Measurements from ENCODE around the gene AARS2.

AARS2 gene

DNA sequence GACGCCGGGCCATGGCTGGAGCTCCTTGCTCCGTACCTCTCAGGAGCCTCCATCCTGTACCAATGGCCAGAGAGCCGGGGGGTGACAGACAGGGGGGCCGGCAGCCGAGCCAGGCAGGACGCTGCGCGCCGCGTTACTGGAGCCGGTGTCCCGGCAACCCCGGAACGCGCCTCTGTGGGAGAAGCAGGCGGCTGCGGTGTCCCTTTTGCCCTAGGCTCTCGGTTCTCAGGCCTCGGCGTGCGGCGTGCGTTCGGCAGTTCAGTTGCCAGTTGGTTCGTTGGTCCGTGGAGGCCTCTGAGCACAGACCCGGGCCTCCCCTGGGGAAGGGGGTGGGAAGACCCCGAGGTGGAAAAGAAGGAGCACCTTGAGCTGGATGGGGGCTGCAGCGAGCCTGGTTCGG, 29.3 kb upstream of the AARS2 start, which contains the start of gene SPATS1:
TSS of gene SPATS1 (plus strand) at position 162 of the 400 bp plus-strand sequence. CDS start 446 bp downstream, outside the sequence.
- DNase-seq (ENCODE audit: insufficient read length, low spot score) (no peak), FAIRE-seq (no peak)
- no peak for TF ChIP-seq TAF1 (IDR thresholded peaks at IDR 0.05; ENCODE audit: low read depth, low read length)
- no peak for TF ChIP-seq POLR2AphosphoS5 (IDR thresholded peaks at IDR 0.05; ENCODE audit: low read depth, low read length)
- no peak for TF ChIP-seq POU2F2 (IDR thresholded peaks at IDR 0.05; ENCODE audit: low read depth, low read length)
- TF ChIP-seq POLR2A (IDR thresholded peaks at IDR 0.05; ENCODE audit: low read depth, low read length) = no peak
- TF ChIP-seq PAX5 (IDR thresholded peaks at IDR 0.05; ENCODE audit: insufficient read depth, low read length, severe bottlenecking) = no peak
- TF ChIP-seq SPI1 (IDR thresholded peaks at IDR 0.05; ENCODE audit: low read depth, low read length) = no peak

DNA sequence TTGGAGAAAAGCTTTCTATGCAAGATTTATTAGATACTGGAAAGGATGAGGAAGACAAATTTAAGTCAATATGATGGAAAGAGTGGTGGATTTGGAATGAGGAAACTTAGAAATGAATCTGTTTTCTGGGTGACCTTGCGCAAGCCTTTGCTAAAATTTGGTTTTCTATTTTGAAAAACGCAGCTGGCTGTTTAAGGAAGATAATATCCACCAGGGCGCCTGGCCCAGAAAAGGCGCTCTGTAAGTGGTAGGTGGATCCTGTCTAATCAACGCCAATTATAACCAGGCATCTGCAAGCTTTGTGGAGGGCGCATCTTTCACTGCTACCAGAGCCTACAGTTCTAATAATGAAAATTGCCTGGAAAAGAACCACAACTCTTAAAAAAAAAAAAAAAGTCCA, 28.9 kb upstream of the AARS2 start:
- FAIRE-seq = no peak
- no peak for DNase-seq (ENCODE audit: insufficient read length, low spot score)
- TF ChIP-seq TAF1 (IDR thresholded peaks at IDR 0.05; ENCODE audit: low read depth, low read length) = no peak
- TF ChIP-seq POLR2A (IDR thresholded peaks at IDR 0.05; ENCODE audit: low read depth, low read length) = no peak
- TF ChIP-seq POLR2AphosphoS5 (IDR thresholded peaks at IDR 0.05; ENCODE audit: low read depth, low read length) = no peak
- no peak for TF ChIP-seq SPI1 (IDR thresholded peaks at IDR 0.05; ENCODE audit: low read depth, low read length)
- no peak for TF ChIP-seq PAX5 (IDR thresholded peaks at IDR 0.05; ENCODE audit: insufficient read depth, low read length, severe bottlenecking)
- TF ChIP-seq POU2F2 (IDR thresholded peaks at IDR 0.05; ENCODE audit: low read depth, low read length) = no peak

DNA sequence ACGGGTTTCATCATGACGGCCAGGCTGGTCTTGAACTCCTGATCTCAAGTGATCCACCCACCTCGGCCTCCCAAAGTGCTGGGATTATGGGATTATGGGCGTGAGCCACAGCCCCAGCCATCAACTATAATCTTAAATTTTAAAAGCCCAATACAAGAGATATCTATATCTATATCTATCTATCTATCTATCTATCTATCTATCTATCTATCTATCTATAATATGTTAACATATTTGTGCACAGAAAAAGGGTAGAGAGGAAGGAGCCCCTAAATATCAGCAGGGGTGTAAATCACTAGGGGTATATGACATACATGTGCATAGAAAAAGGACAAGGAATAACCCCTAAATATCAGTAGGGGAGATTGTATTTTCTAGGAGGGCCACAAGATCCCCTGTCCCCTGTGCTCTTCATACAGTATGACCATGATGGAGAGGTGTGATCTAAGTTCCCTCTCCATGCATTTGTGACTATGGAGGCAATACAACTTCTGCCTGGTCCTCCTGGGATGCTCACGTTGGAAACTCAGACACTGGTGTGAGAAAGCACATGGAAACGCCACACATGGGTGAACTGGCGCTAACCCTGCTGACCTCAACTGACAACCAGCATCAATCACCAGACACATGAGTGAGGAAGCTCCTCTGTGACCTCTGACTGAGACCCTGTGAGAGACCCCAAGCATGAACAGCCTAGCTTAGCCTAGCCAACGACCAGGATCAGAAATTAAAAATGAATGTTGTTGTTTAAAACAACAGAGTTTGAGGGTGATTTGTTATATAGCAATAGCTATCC, 28.1 kb upstream of the AARS2 start:
- no peak for FAIRE-seq
- no peak for DNase-seq (ENCODE audit: insufficient read length, low spot score)
- no peak for TF ChIP-seq POLR2A (IDR thresholded peaks at IDR 0.05; ENCODE audit: low read depth, low read length)
- TF ChIP-seq PAX5 (IDR thresholded peaks at IDR 0.05; ENCODE audit: insufficient read depth, low read length, severe bottlenecking) = no peak
- no peak for TF ChIP-seq POU2F2 (IDR thresholded peaks at IDR 0.05; ENCODE audit: low read depth, low read length)
- no peak for TF ChIP-seq SPI1 (IDR thresholded peaks at IDR 0.05; ENCODE audit: low read depth, low read length)
- TF ChIP-seq TAF1 (IDR thresholded peaks at IDR 0.05; ENCODE audit: low read depth, low read length) = no peak
- TF ChIP-seq POLR2AphosphoS5 (IDR thresholded peaks at IDR 0.05; ENCODE audit: low read depth, low read length) = no peak

DNA sequence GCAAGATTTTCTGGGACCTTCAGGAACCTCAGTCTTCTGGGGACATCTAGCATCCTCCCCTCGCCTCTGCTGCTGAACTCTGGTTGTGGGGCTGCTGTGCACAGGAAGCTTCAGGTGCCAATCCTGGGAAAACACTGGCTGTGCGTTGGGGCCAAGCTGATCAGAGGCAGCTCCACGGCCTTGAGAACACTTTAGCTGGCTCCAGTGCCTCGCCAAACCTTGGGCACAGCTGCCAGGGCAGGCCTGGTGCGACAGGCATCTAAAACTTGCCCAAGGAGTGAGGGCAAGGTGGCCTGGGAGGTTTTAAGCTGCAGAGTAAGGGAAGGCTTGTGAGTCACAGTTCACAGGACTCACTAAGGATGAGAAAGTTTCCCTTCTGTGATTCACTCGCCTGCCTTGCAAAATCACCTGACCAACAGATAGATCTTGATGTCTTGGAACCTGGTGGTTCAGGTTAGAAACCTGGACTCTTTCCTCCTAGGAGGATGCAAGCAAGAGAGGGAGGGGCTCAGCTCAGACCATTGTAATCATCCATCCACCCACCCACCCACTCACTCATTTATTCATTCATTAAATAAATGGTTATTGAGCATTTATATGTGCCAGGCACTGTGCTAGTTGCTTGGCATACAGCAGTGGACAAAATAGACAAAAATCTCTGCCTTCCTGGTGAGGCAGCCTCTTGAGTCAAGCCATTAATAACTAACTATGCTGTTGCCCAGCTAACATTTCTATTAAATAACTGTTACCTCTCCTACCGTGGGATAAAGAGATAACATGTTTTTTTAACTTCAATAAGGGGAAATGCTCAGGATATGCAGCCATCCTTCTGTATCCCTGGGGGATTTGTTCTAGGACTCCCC, 26.8 kb upstream of the AARS2 start:
- no peak for FAIRE-seq
- TF ChIP-seq POLR2AphosphoS5 (IDR thresholded peaks at IDR 0.05; ENCODE audit: low read depth, low read length) (no peak), TAF1 (IDR thresholded peaks at IDR 0.05; ENCODE audit: low read depth, low read length) (no peak), POLR2A (IDR thresholded peaks at IDR 0.05; ENCODE audit: low read depth, low read length) (no peak), POU2F2 (IDR thresholded peaks at IDR 0.05; ENCODE audit: low read depth, low read length) (no peak), PAX5 (IDR thresholded peaks at IDR 0.05; ENCODE audit: insufficient read depth, low read length, severe bottlenecking) (no peak), SPI1 (IDR thresholded peaks at IDR 0.05; ENCODE audit: low read depth, low read length) (no peak)
- no peak for DNase-seq (ENCODE audit: insufficient read length, low spot score)

DNA sequence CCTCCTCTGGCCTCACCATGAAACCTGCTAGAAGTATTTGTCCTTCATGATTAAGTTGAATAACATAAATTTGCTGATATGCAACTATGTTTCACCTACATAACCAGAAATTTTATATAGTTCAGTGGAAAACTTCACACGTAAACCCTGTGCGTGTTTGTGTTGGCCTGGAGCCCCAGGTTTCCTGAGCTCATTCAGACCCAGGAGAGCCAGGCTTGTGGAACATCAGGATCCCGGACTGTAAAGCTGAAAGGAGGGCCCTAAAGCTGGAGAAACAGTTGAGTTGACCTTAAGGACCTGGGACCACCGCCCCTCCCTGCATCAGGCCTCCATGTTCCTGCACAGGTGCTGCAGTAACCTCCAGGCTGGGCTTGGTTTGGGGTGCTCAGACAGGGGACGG, 26.2 kb upstream of the AARS2 start:
- no peak for FAIRE-seq

DNA sequence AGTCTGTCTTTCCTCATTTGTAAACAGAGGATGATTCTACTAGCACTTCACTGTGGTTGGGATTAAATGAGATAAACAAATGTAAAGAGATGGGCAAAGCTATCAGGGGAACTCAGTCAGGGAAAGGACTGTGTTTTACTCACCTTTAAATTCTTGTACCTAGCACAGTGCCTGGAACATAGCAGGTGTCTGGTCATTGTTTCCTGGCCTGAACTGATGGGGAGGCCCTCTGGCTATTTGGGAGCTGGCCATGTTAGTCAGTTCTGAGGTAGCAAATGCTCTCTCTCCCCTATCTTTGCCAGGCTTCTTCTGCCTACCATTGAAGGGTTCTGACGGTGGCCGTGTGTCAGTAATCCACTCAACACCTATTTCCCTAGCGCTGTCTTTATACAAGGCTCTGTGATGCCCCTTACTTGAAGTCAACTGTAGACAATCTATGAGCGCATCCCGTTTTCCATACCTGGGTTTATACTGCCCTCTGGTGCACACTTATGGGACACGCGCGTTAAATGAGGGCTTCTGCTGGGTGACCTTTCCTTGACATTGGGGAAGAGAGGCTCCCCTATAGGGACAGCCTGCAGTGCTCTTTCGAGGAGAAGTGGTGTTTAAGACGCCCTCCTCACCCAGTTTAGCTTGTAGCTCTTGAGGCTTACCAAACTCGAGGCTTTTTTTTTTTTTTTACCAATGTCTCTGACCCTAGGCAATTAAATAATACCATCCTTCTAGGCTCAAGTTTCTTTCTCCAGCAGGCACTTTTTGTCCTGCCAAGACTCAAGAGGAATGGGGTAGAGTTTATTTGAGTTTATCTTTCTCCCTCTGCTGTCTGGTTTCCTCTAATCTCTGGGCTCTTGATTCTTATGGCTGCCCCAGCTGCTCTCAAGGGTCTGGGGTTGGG, 25.3 kb upstream of the AARS2 start:
- DNase-seq (ENCODE audit: insufficient read length, low spot score) (peak; percentile 39), FAIRE-seq (peak; percentile 93)
- TF ChIP-seq POLR2AphosphoS5 (IDR thresholded peaks at IDR 0.05; ENCODE audit: low read depth, low read length) (no peak), POLR2A (IDR thresholded peaks at IDR 0.05; ENCODE audit: low read depth, low read length) (no peak), TAF1 (IDR thresholded peaks at IDR 0.05; ENCODE audit: low read depth, low read length) (no peak), PAX5 (IDR thresholded peaks at IDR 0.05; ENCODE audit: insufficient read depth, low read length, severe bottlenecking) (no peak), SPI1 (IDR thresholded peaks at IDR 0.05; ENCODE audit: low read depth, low read length) (no peak), POU2F2 (IDR thresholded peaks at IDR 0.05; ENCODE audit: low read depth, low read length) (no peak)

More for the DNA sequence above, 26.2 kb upstream of the AARS2 start:
- no peak for DNase-seq (ENCODE audit: insufficient read length, low spot score)
- TF ChIP-seq PAX5 (IDR thresholded peaks at IDR 0.05; ENCODE audit: insufficient read depth, low read length, severe bottlenecking) = no peak
- TF ChIP-seq TAF1 (IDR thresholded peaks at IDR 0.05; ENCODE audit: low read depth, low read length) = no peak
- no peak for TF ChIP-seq SPI1 (IDR thresholded peaks at IDR 0.05; ENCODE audit: low read depth, low read length)
- TF ChIP-seq POLR2AphosphoS5 (IDR thresholded peaks at IDR 0.05; ENCODE audit: low read depth, low read length) = no peak
- TF ChIP-seq POLR2A (IDR thresholded peaks at IDR 0.05; ENCODE audit: low read depth, low read length) = no peak
- TF ChIP-seq POU2F2 (IDR thresholded peaks at IDR 0.05; ENCODE audit: low read depth, low read length) = no peak

DNA sequence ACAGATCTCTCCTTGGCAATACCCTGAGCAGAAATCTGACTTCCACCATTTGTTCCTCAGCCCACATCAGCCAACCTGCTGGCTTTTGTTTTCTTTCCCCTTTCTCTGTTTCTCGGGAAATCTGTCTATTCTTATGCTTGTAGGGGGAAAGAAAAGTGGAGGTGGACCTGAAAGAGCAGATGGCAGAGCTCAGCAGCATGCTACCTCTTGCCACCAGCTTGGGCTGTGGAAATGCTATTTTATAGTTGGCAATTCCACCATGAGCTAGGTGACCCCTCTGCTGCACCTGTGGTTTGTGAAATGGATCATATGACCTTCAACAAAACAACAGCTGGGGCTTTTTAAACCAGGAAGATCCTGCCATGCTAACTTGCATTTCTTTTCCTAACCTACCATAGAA, 22.5 kb upstream of the AARS2 start:
- FAIRE-seq (no peak), DNase-seq (ENCODE audit: insufficient read length, low spot score) (no peak)
- no peak for TF ChIP-seq TAF1 (IDR thresholded peaks at IDR 0.05; ENCODE audit: low read depth, low read length)
- TF ChIP-seq SPI1 (IDR thresholded peaks at IDR 0.05; ENCODE audit: low read depth, low read length) = no peak
- no peak for TF ChIP-seq POLR2A (IDR thresholded peaks at IDR 0.05; ENCODE audit: low read depth, low read length)
- TF ChIP-seq POU2F2 (IDR thresholded peaks at IDR 0.05; ENCODE audit: low read depth, low read length) = no peak
- no peak for TF ChIP-seq PAX5 (IDR thresholded peaks at IDR 0.05; ENCODE audit: insufficient read depth, low read length, severe bottlenecking)
- no peak for TF ChIP-seq POLR2AphosphoS5 (IDR thresholded peaks at IDR 0.05; ENCODE audit: low read depth, low read length)

DNA sequence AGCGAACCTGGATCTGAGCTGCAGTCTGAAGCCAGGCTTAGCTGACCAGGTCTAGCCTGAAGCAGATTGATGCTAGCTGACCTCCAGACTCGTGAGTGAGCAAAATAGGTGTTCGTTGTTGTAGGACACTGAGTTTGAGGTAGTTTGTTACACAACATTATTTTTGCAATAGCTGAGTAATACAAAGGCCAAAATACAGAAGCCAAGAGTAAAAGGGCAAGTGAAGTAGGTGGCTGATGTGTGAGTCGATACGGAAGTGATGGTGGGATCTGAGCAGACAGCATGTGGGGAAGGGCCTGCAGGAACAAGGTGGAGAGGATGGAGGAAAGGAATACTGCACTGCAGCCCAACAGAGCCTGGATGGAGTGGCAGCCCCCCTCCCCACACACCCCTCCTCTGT, 20.8 kb upstream of the AARS2 start:
- no peak for FAIRE-seq
- TF ChIP-seq TAF1 (IDR thresholded peaks at IDR 0.05; ENCODE audit: low read depth, low read length) = no peak
- TF ChIP-seq SPI1 (IDR thresholded peaks at IDR 0.05; ENCODE audit: low read depth, low read length) = no peak
- TF ChIP-seq POLR2AphosphoS5 (IDR thresholded peaks at IDR 0.05; ENCODE audit: low read depth, low read length) = no peak
- no peak for TF ChIP-seq POU2F2 (IDR thresholded peaks at IDR 0.05; ENCODE audit: low read depth, low read length)
- TF ChIP-seq POLR2A (IDR thresholded peaks at IDR 0.05; ENCODE audit: low read depth, low read length) = no peak
- TF ChIP-seq PAX5 (IDR thresholded peaks at IDR 0.05; ENCODE audit: insufficient read depth, low read length, severe bottlenecking) = no peak
- DNase-seq (ENCODE audit: insufficient read length, low spot score) = no peak

Measured in GM12891 (cell line).